HepG2 (cell line): ENCODE measurements around the gene ARFGAP2. TPM values are rescaled to one million over a fixed set of nuclear protein-coding genes. Genes with fewer than 3 reads are reported as not detected.

Experiments used
- ATF1 ChIP-seq: IDR thresholded peaks from 2 replicates; pipeline ENCODE4 v1.6.1; 2016; ENCODE audit warnings: mild to moderate bottlenecking, control low read depth
- CTCF ChIP-seq: sonication (generic); formaldehyde crosslinking; IDR thresholded peaks from 2 replicates; pipeline ENCODE4 v1.5.0; 2020; ENCODE audit warnings: mild to moderate bottlenecking, missing genetic modification reagents, moderate library complexity
- DR1 ChIP-seq: sonication (generic); formaldehyde crosslinking; IDR thresholded peaks from 2 replicates; pipeline ENCODE4 v1.8.0; 2021; ENCODE audit warnings: mild to moderate bottlenecking, missing genetic modification reagents, inconsistent platforms
- E2F2 ChIP-seq: sonication (generic); formaldehyde crosslinking; IDR thresholded peaks from 2 replicates; pipeline ENCODE4 v1.4.0; 2020; ENCODE audit warnings: missing genetic modification reagents, borderline replicate concordance
- ETV6 ChIP-seq: sonication (generic); formaldehyde crosslinking; conservative IDR thresholded peaks from 2 replicates; pipeline ENCODE4 v1.4.0; 2020; ENCODE audit warnings: missing genetic modification reagents
- FOXK2 ChIP-seq: fragments of 450-650 bp; IDR thresholded peaks from 2 replicates; pipeline ENCODE4 v1.6.1; 2016
- HDAC2 ChIP-seq: sonication (generic); formaldehyde crosslinking; IDR thresholded peaks from 2 replicates; pipeline ENCODE4 v1.4.0; 2020; ENCODE audit warnings: missing genetic modification reagents
- HMGXB4 ChIP-seq, 2 experiments: sonication (generic) in 1 of 2; formaldehyde crosslinking in 1 of 2; IDR thresholded peaks; 2 replicates each; pipeline versions ENCODE4 v1.4.0 to v1.6.1; 2018 to 2020; ENCODE audit warnings: missing genetic modification reagents in 2 of 2, borderline replicate concordance in 1 of 2, low read depth in 1 of 2, mild to moderate bottlenecking in 1 of 2, missing biosample characterization in 1 of 2
- IKZF4 ChIP-seq: sonication (generic); formaldehyde crosslinking; IDR thresholded peaks from 2 replicates; pipeline ENCODE4 v1.5.1; 2020; ENCODE audit warnings: borderline replicate concordance, mild to moderate bottlenecking, low read depth, missing genetic modification reagents; ENCODE audit errors: not compliant biosample characterization
- ISX ChIP-seq: sonication (generic); formaldehyde crosslinking; conservative IDR thresholded peaks from 2 replicates; pipeline ENCODE4 v1.5.0; 2020; ENCODE audit warnings: missing genetic modification reagents
- NFYB ChIP-seq: sonication (generic); formaldehyde crosslinking; IDR thresholded peaks from 2 replicates; pipeline ENCODE4 v1.4.0; 2020; ENCODE audit warnings: missing genetic modification reagents
- NPAS2 ChIP-seq: sonication (generic); formaldehyde crosslinking; IDR thresholded peaks from 2 replicates; pipeline ENCODE4 v1.8.0; 2022; ENCODE audit warnings: mild to moderate bottlenecking, missing genetic modification reagents, borderline replicate concordance
- SALL1 ChIP-seq: sonication (generic); formaldehyde crosslinking; IDR thresholded peaks from 2 replicates; pipeline ENCODE4 v1.8.0; 2022; ENCODE audit warnings: mild to moderate bottlenecking, missing genetic modification reagents
- TAF15 ChIP-seq: fragments of 200-400 bp; formaldehyde crosslinking; IDR thresholded peaks from one replicate; pipeline ENCODE4 v1.6.1; 2018; ENCODE audit warnings: mild to moderate bottlenecking, low read depth, low read length; ENCODE audit not compliant: poor library complexity, severe bottlenecking
- TSC22D2 ChIP-seq: sonication (generic); formaldehyde crosslinking; IDR thresholded peaks from 2 replicates; pipeline ENCODE4 v1.5.1; 2020; ENCODE audit warnings: missing genetic modification reagents, mild to moderate bottlenecking, borderline replicate concordance
- ZBTB33 ChIP-seq: sonication (generic); formaldehyde crosslinking; IDR thresholded peaks from 2 replicates; pipeline ENCODE4 v1.4.0; 2020; ENCODE audit warnings: missing genetic modification reagents
- ZMYM2 ChIP-seq: sonication (generic); formaldehyde crosslinking; IDR thresholded peaks from 2 replicates; pipeline ENCODE4 v1.8.0; 2022; ENCODE audit warnings: mild to moderate bottlenecking, missing genetic modification reagents
- ZNF136 ChIP-seq: sonication (generic); formaldehyde crosslinking; IDR thresholded peaks from 2 replicates; pipeline ENCODE4 v1.8.1; 2022; ENCODE audit warnings: low read depth, mild to moderate bottlenecking, moderate library complexity, missing genetic modification reagents
- ZNF3 ChIP-seq: IDR thresholded peaks from 2 replicates; pipeline ENCODE4 v1.7.0; 2017; ENCODE audit warnings: inconsistent platforms
- ZNF496 ChIP-seq: sonication (generic); formaldehyde crosslinking; IDR thresholded peaks from 2 replicates; pipeline ENCODE4 v1.8.1; 2023; ENCODE audit warnings: mild to moderate bottlenecking, moderate library complexity, missing genetic modification reagents; ENCODE audit not compliant: insufficient replicate concordance
- ZNF598 ChIP-seq: sonication (generic); formaldehyde crosslinking; IDR thresholded peaks from 2 replicates; pipeline ENCODE4 v1.5.1; 2020; ENCODE audit warnings: mild to moderate bottlenecking, missing genetic modification reagents, borderline replicate concordance
- ZNF782 ChIP-seq: sonication (generic); formaldehyde crosslinking; IDR thresholded peaks from 2 replicates; pipeline ENCODE4 v1.4.0; 2020; ENCODE audit warnings: missing genetic modification reagents, mild to moderate bottlenecking, borderline replicate concordance
- ZNF790 ChIP-seq: sonication (generic); formaldehyde crosslinking; IDR thresholded peaks from 2 replicates; pipeline ENCODE4 v1.8.0; 2022; ENCODE audit warnings: missing genetic modification reagents, mild to moderate bottlenecking, borderline replicate concordance
- polyA plus RNA-seq, 8 experiments: library from polyadenylated mRNA; depleted of rRNA in 3 of 8; stranded (reverse) in 7 of 8; unstranded in 1 of 8; fragments of >200 nt; fragmentation: Illumina TruSeq in 4 of 8; extraction: Trizol in 4 of 8; gene quantifications; 2 replicates each; pipeline versions ENCODE4 v1.2.1 to v1.2.3, GENCODE V29; 2011 to 2016; ENCODE audit warnings: low read depth in 4 of 8, missing spikeins in 1 of 8, mixed read lengths in 1 of 8; ENCODE audit not compliant: insufficient read depth in 1 of 8
- total RNA-seq, 5 experiments: library from RNA; depleted of rRNA; stranded (reverse); fragments of >200 nt; fragmentation: Illumina TruSeq; extraction: Trizol; gene quantifications; 2 replicates each; pipeline ENCODE4 v1.2.3, GENCODE V29; 2016; ENCODE audit warnings: low read depth in 1 of 5

ARFGAP2 gene
- total and polyA plus RNA-seq, 2 of the 13 experiments (the other 11 are each of a cell fraction or from before 2014, with no cell fraction given) = 32.3 to 75.3 TPM

GRCh38 chr11:47185305-47186075 is 8.8 kb upstream of the ARFGAP2 start (continued):
- TF ChIP-seq SALL1 (CRISPR knock-in tag) (peak; percentile 43), ETV6 (CRISPR knock-in tag) (no peak), ZMYM2 (CRISPR knock-in tag) (no peak), ZBTB33 (CRISPR knock-in tag) (no peak), ZNF598 (no peak), ZNF496 (CRISPR knock-in tag) (no peak), E2F2 (no peak), ZNF136 (CRISPR knock-in tag) (no peak), TAF15 (no peak), HMGXB4 (CRISPR knock-in tag; IDR thresholded peaks at IDR 0.05; ENCODE audit: borderline replicate concordance in 1 of 2, low read depth in 1 of 2) (peak in 1 of 2 experiments; percentile 45; a peak in 1 of 4 replicates), CTCF (CRISPR knock-in tag) (no peak), NFYB (no peak), ZNF782 (CRISPR knock-in tag) (no peak; the same call in 1 of the 2 replicates), ISX (CRISPR knock-in tag) (no peak), ATF1 (CRISPR knock-in tag) (no peak), IKZF4 (no peak), ZNF3 (CRISPR knock-in tag) (no peak), NPAS2 (CRISPR knock-in tag) (no peak), HDAC2 (CRISPR knock-in tag) (no peak), TSC22D2 (CRISPR knock-in tag) (peak; percentile 71; the same call in 1 of the 2 replicates), FOXK2 (no peak), DR1 (CRISPR knock-in tag) (no peak), ZNF790 (CRISPR knock-in tag) (peak; percentile 64; the same call in 1 of the 2 replicates)
